Subcutaneous abdominal adipose tissue (tissue), 5 donors: ENCODE measurements around the gene SLAIN2.
"Not testable (repeated sequence)": the region's sequence is repeated elsewhere in the genome, so short reads cannot be mapped to it uniquely, and the experiment has no call there.

ENCODE experiments used
- H3K27ac ChIP-seq: one replicate; pipeline ENCODE4 v1.7.0; 2013; ENCODE audit warnings: low read depth, mild to moderate bottlenecking, inconsistent platforms, low read length, moderate library complexity
- H3K27me3 ChIP-seq, 5 donors: one replicate each; pipeline ENCODE4 v1.7.0; 2013; ENCODE audit warnings: low read length in 5 of 5, inconsistent platforms in 1 of 5; ENCODE audit not compliant: control insufficient read depth in 5 of 5, insufficient read depth in 4 of 5
- H3K36me3 ChIP-seq, 5 donors: one replicate each; pipeline ENCODE4 v1.7.0; 2013; ENCODE audit warnings: low read length in 5 of 5; ENCODE audit not compliant: control insufficient read depth in 5 of 5, insufficient read depth in 5 of 5
- H3K4me1 ChIP-seq, 5 donors: one replicate each; pipeline ENCODE4 v1.7.0; 2013; ENCODE audit warnings: low read length in 5 of 5, mild to moderate bottlenecking in 3 of 5, moderate library complexity in 1 of 5; ENCODE audit not compliant: control insufficient read depth in 5 of 5, insufficient read depth in 5 of 5
- H3K4me3 ChIP-seq, 5 donors: one replicate each; pipeline ENCODE4 v1.7.0; 2013; ENCODE audit warnings: low read length in 5 of 5, low read depth in 1 of 5
- H3K9ac ChIP-seq, 5 donors: one replicate each; pipeline ENCODE4 v1.7.0; 2013; ENCODE audit warnings: low read length in 5 of 5, mild to moderate bottlenecking in 4 of 5, moderate library complexity in 3 of 5
- H3K9me3 ChIP-seq, 5 donors: one replicate each; pipeline ENCODE4 v1.7.0; 2013; ENCODE audit warnings: low read length in 5 of 5; ENCODE audit not compliant: control insufficient read depth in 5 of 5
- donor health status: healthy.
- donor health status: healthy.
- donor health status: healthy.
- donor health status: healthy.
- donor health status: healthy.

The SLAIN2 gene

DNA sequence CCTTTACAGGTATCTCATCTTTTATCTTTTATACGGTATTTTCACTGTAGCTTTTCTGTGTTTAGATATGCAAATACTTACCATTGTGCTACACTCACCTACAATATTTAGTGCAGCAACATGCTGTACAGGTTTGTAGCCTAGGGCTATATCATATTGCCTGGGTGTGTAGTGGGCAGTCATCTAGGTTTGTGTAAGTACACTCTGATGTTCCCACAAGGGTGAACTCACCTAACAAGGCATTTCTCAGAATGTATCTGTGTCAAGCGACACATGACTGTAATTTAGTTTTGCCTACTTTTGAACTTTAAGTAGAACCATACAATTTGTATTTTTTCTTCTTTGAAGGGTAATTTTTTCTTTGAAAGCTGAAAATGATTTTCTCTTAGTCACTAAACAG lies 87.6 kb downstream of the SLAIN2 start:
- Histone ChIP-seq H3K9ac (no peak overlapping the region), H3K4me3 (no peak overlapping the region), H3K4me1 (no peaks in the 10 kb centered on the region), H3K27me3 (no peaks in the 10 kb centered on the region), H3K36me3 (peaks cover 0 to 13% (median 0%) of the 10 kb centered on the region in 5 donors), H3K27ac (no peak overlapping the region), H3K9me3 (no peaks in the 10 kb centered on the region)

DNA sequence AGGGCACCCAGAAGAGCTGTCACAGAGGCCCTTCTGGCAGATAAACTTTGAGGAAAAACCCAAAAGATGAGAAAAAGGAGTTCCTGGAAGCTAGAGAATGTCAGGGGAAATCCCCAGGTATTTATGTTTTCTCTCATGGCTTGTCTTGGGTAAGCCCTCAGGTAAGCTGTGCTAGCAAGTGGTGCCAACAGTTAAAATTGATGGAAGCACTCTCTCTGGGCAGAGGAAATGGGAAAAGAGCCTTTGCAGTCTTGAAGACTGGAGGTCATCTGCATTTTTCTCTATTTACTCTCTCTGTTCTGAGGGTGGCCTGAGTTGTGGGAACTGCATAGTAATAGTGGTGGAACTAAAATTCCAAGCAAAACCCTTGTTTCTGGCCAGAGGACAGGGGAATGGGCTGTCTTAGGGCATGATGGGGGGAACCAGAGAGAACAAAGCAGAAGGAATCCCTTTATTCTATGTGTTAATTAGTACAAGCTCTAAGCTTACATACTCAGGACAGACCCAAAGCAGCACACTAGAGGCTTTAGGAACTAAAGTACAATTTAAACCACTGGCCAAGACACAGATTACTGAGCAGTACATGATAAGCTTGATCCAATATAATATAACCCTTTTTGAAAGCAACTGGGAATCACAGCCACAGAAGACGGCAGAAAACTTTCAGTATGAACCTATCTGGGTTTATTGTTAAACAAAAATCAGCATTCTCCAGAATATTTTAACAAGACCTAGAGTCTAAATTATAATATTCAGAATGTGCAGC lies 88.6 kb downstream of the SLAIN2 start:
- no peak overlapping the region for H3K4me3 ChIP-seq
- no peaks in the 10 kb centered on the region for H3K9me3 ChIP-seq
- no peaks in the 10 kb centered on the region for H3K27me3 ChIP-seq
- H3K4me1 ChIP-seq: no peaks in the 10 kb centered on the region
- peaks cover 0 to 13% (median 0%) of the 10 kb centered on the region in 5 donors for H3K36me3 ChIP-seq
- H3K27ac ChIP-seq: no peak overlapping the region
- H3K9ac ChIP-seq: no peak overlapping the region

- H3K9me3 ChIP-seq: no peaks in the 10 kb centered on the region
- no peak overlapping the region for H3K4me3 ChIP-seq
- no peak overlapping the region for H3K27ac ChIP-seq
- no peaks in the 10 kb centered on the region for H3K4me1 ChIP-seq
- H3K36me3 ChIP-seq: peaks cover 0 to 13% (median 0%) of the 10 kb centered on the region in 5 donors
- H3K27me3 ChIP-seq: no peaks in the 10 kb centered on the region
- H3K9ac ChIP-seq: no peak overlapping the region
These were observed 90.1 kb downstream of the SLAIN2 start for GRCh38 chr4:48431401-48431800.

- H3K9me3 ChIP-seq: no peaks in the 10 kb centered on the region
- H3K4me1 ChIP-seq: no peaks in the 10 kb centered on the region
- H3K4me3 ChIP-seq: no peak overlapping the region
- H3K9ac ChIP-seq: no peak overlapping the region
- H3K27me3 ChIP-seq: no peaks in the 10 kb centered on the region
- peaks cover 0 to 11% (median 0%) of the 10 kb centered on the region in 5 donors for H3K36me3 ChIP-seq
- H3K27ac ChIP-seq: no peak overlapping the region
These were observed 90.7 kb downstream of the SLAIN2 start for GRCh38 chr4:48432017-48432416.

DNA sequence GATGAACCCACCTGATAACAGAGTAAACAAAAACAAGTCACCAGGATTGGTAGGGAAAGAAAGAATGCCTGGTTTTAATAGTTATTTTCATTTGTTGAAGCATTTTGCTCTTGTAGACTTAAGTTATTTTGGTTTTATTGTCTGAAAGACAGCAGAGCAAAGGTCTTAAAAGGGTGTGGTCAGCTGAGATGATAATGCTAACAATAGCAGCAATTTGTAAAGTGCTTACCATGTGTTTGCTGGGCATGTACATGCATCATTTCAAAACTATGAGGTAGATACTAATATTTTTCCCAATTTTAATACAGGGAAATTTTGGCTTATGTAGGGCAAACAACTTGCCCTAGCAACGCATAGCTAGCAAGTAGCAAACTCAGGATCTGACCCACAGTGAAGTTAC lies 95.0 kb downstream of the SLAIN2 start:
- Histone ChIP-seq H3K27ac (no peak overlapping the region), H3K9me3 (no peaks in the 10 kb centered on the region), H3K27me3 (no peaks in the 10 kb centered on the region), H3K9ac (no peak overlapping the region), H3K4me3 (no peak overlapping the region), H3K4me1 (peaks cover 0 to 6% (median 0%) of the 10 kb centered on the region in 5 donors), H3K36me3 (no peaks in the 10 kb centered on the region)

- Histone ChIP-seq H3K4me1 (peaks cover 0 to 6% (median 0%) of the 10 kb centered on the region in 5 donors), H3K27ac (no peak overlapping the region)
These were observed 98.7 kb downstream of the SLAIN2 start for GRCh38 chr4:48439988-48440387.

GRCh38 chr4:48440914-48441313 lies 99.6 kb downstream of the SLAIN2 start:
- not testable (repeated sequence) for H3K27me3 ChIP-seq, H3K36me3 ChIP-seq, H3K9me3 ChIP-seq, H3K9ac ChIP-seq, H3K4me3 ChIP-seq, H3K27ac ChIP-seq, H3K4me1 ChIP-seq

More at GRCh38 chr4:48439988-48440387, 98.7 kb downstream of the SLAIN2 start:
- no peaks in the 10 kb centered on the region for H3K36me3 ChIP-seq
- no peak overlapping the region for H3K9ac ChIP-seq
- no peaks in the 10 kb centered on the region for H3K9me3 ChIP-seq
- no peaks in the 10 kb centered on the region for H3K27me3 ChIP-seq
- no peak overlapping the region for H3K4me3 ChIP-seq

GRCh38 chr4:48445704-48446103 lies 104.4 kb downstream of the SLAIN2 start:
- Histone ChIP-seq H3K4me3 (no peak overlapping the region), H3K36me3 (no peaks in the 10 kb centered on the region), H3K4me1 (no peaks in the 10 kb centered on the region), H3K9me3 (no peaks in the 10 kb centered on the region), H3K27me3 (no peaks in the 10 kb centered on the region), H3K27ac (no peak overlapping the region), H3K9ac (no peak overlapping the region)

DNA sequence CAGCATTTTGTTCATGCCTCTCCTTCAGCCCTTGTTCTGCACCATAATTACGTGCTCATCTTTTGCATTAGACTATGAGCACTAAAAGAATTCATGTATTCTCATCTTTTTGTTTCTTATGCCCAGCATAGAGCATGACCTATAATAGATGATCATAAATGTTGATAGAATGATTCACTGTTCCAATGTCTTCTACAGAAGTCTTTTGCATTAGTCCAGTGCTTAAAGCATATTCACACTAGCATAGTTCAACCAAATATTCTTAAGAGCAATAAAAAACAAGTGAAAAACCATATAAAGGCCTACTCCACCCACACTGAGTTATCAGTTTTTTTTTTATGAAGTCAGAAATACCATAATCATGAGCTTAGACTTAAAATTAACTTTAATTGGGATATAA lies 105.3 kb downstream of the SLAIN2 start:
- Histone ChIP-seq H3K4me1 (no peaks in the 10 kb centered on the region), H3K27me3 (no peaks in the 10 kb centered on the region), H3K4me3 (no peak overlapping the region), H3K36me3 (no peaks in the 10 kb centered on the region), H3K9ac (no peak overlapping the region), H3K9me3 (no peaks in the 10 kb centered on the region), H3K27ac (no peak overlapping the region)

- no peak overlapping the region for H3K9ac ChIP-seq
These were observed 107.8 kb downstream of the SLAIN2 start for GRCh38 chr4:48449151-48449550.

More at GRCh38 chr4:48449151-48449550, 107.8 kb downstream of the SLAIN2 start:
- no peaks in the 10 kb centered on the region for H3K36me3 ChIP-seq
- H3K4me1 ChIP-seq: no peaks in the 10 kb centered on the region
- H3K27me3 ChIP-seq: no peaks in the 10 kb centered on the region
- no peak overlapping the region for H3K4me3 ChIP-seq
- no peaks in the 10 kb centered on the region for H3K9me3 ChIP-seq
- H3K27ac ChIP-seq: no peak overlapping the region
